ENCODE data around the gene CLN3. TPM values are rescaled to one million over a fixed set of nuclear protein-coding genes. Genes with fewer than 3 reads are reported as not detected.
"Not testable (repeated sequence)": the region's sequence is repeated elsewhere in the genome, so short reads cannot be mapped to it uniquely, and the experiment has no call there.

Gene CLN3
- total and polyA plus RNA-seq, 4 experiments from 2014 or later = 16.8 to 63.6 (median 47.9) TPM

GRCh38 chr16:28475221-28475620, 16.7 kb downstream of the CLN3 start:
- no peaks in the 10 kb centered on the region for H3K9me3 Mint-ChIP-seq
- Histone ChIP-seq H3K4me3 (ENCODE audit: low read length in 2 of 2) (no peak overlapping the region), H3K27ac (ENCODE audit: low read depth, low read length) (no peak overlapping the region), H3K4me1 (ENCODE audit: insufficient read depth, low read length) (no peaks in the 10 kb centered on the region), H3K27me3 (ENCODE audit: insufficient read depth, low read length) (no peaks in the 10 kb centered on the region), H3K9me3 (ENCODE audit: control insufficient read depth in 1 of 2, low read length in 2 of 2) (no peaks in the 10 kb centered on the region), H3K36me3 (ENCODE audit: insufficient read depth, low read length) (peaks cover 26% of the 10 kb centered on the region)
- no peak for DNase-seq
- H3K27me3 Mint-ChIP-seq = no peaks in the 10 kb centered on the region
- H3K27ac Mint-ChIP-seq = peak overlapping the region; percentile 7 to 88 (median 44)
- H3K4me1 Mint-ChIP-seq = peaks cover 2 to 5% (median 4%) of the 10 kb centered on the region in 4 donors
- intact Hi-C loops (cut with micrococcal nuclease) = no loop called here
- ChIA-PET POLR2A (ENCODE audit: partially characterized antibody) (interaction anchor here (0.9 to 1.3 kb wide), 2 partner anchors 19 to 79 kb away, joined by 3 read pairs; partner anchors contain the start of genes APOBR and SGF29), CTCF (ENCODE audit: partially characterized antibody) (no interaction called here)
- H3K4me3 Mint-ChIP-seq = no peak overlapping the region
- peaks cover 9 to 37% of the 10 kb centered on the region in 2 donors for H3K36me3 Mint-ChIP-seq

GRCh38 chr16:28473714-28474265, 18.1 kb downstream of the CLN3 start:
- no peaks in the 10 kb centered on the region for H3K9me3 ChIP-seq (ENCODE audit: control insufficient read depth in 1 of 2, low read length in 2 of 2)
- H3K27me3 Mint-ChIP-seq = no peaks in the 10 kb centered on the region
- no peaks in the 10 kb centered on the region for H3K27me3 ChIP-seq (ENCODE audit: insufficient read depth, low read length)
- H3K4me1 ChIP-seq (ENCODE audit: insufficient read depth, low read length) = no peaks in the 10 kb centered on the region
- peaks cover 2 to 5% (median 4%) of the 10 kb centered on the region in 4 donors for H3K4me1 Mint-ChIP-seq
- H3K4me3 Mint-ChIP-seq = no peak overlapping the region
- ChIA-PET POLR2A (ENCODE audit: partially characterized antibody) (no interaction called here), CTCF (ENCODE audit: partially characterized antibody) (no interaction called here)
- H3K36me3 ChIP-seq (ENCODE audit: insufficient read depth, low read length) = peaks cover 23% of the 10 kb centered on the region
- peak overlapping the region; percentile 7 to 96 (median 78) for H3K27ac Mint-ChIP-seq
- no peak overlapping the region for H3K27ac ChIP-seq (ENCODE audit: low read depth, low read length)
- H3K4me3 ChIP-seq (ENCODE audit: low read length in 2 of 2) = no peak overlapping the region
- H3K9me3 Mint-ChIP-seq = no peaks in the 10 kb centered on the region
- intact Hi-C loops (cut with micrococcal nuclease) = no loop called here
- H3K36me3 Mint-ChIP-seq = peaks cover 6 to 28% of the 10 kb centered on the region in 2 donors
- DNase-seq = no peak

DNA sequence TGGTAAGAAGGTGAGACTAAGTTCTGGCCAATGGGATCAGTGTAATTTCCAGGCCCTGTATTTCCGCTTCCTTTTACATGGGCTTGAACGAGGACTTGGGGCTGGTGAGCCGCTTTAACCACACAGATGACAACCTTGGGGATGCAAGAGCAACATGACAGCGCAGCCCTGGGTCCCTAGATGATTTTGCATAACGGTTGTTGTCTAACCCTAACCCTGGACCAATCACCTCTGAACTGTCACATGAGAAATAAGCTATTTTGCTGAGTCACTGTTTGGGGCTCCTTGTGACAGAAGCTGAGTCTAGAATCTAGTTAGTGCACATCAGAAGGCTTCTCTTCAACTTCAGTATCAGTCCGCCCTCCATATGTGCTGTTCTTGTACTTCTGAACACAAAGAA, 44.8 kb downstream of the CLN3 start:
- H3K4me1 Mint-ChIP-seq, H3K4me3 Mint-ChIP-seq: not testable (repeated sequence)

DNA sequence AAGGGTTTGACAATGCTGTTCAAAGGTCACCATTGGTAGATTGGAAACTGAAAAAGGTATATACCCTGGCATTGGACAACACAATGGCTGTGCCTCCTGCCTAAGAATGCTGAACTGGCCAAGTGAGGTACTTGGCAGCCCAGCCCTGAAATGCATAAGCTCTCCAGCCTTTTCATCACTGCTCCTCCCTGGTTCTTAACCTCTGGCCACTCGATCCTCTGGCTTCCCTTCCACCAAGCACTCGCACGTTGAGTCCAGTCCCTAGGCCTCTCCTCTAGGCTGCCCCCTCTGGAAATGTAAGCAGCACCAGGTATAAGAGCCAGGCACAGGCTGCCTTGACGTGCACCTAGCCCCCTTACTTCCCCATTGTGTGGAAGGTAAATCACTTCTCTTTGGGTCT, 45.5 kb downstream of the CLN3 start:
- POLR2A ChIA-PET (ENCODE audit: partially characterized antibody); H3K9me3 Mint-ChIP-seq; CTCF ChIA-PET (ENCODE audit: partially characterized antibody); H3K27me3 ChIP-seq (ENCODE audit: insufficient read depth, low read length); DNase-seq; intact Hi-C loops (cut with micrococcal nuclease); H3K4me1 Mint-ChIP-seq; H3K4me3 ChIP-seq (ENCODE audit: low read length in 2 of 2); H3K27ac ChIP-seq (ENCODE audit: low read depth, low read length); H3K4me1 ChIP-seq (ENCODE audit: insufficient read depth, low read length); H3K27me3 Mint-ChIP-seq; H3K36me3 ChIP-seq (ENCODE audit: insufficient read depth, low read length); H3K36me3 Mint-ChIP-seq; H3K9me3 ChIP-seq (ENCODE audit: control insufficient read depth in 1 of 2, low read length in 2 of 2); H3K27ac Mint-ChIP-seq; H3K4me3 Mint-ChIP-seq: not testable (repeated sequence)

More for the DNA sequence above, 44.8 kb downstream of the CLN3 start:
- DNase-seq; POLR2A ChIA-PET (ENCODE audit: partially characterized antibody); H3K36me3 ChIP-seq (ENCODE audit: insufficient read depth, low read length); H3K27me3 ChIP-seq (ENCODE audit: insufficient read depth, low read length); H3K27ac ChIP-seq (ENCODE audit: low read depth, low read length); H3K9me3 Mint-ChIP-seq; H3K4me1 ChIP-seq (ENCODE audit: insufficient read depth, low read length); H3K36me3 Mint-ChIP-seq; H3K4me3 ChIP-seq (ENCODE audit: low read length in 2 of 2); H3K27me3 Mint-ChIP-seq; CTCF ChIA-PET (ENCODE audit: partially characterized antibody); H3K9me3 ChIP-seq (ENCODE audit: control insufficient read depth in 1 of 2, low read length in 2 of 2); H3K27ac Mint-ChIP-seq; intact Hi-C loops (cut with micrococcal nuclease): not testable (repeated sequence)

GRCh38 chr16:28443943-28444342, 47.9 kb downstream of the CLN3 start:
- H3K27ac Mint-ChIP-seq; CTCF ChIA-PET (ENCODE audit: partially characterized antibody); POLR2A ChIA-PET (ENCODE audit: partially characterized antibody); H3K4me3 ChIP-seq (ENCODE audit: low read length in 2 of 2); H3K36me3 Mint-ChIP-seq; H3K4me3 Mint-ChIP-seq; H3K4me1 ChIP-seq (ENCODE audit: insufficient read depth, low read length); H3K27ac ChIP-seq (ENCODE audit: low read depth, low read length); H3K27me3 Mint-ChIP-seq; H3K36me3 ChIP-seq (ENCODE audit: insufficient read depth, low read length); intact Hi-C loops (cut with micrococcal nuclease); H3K9me3 Mint-ChIP-seq; DNase-seq; H3K9me3 ChIP-seq (ENCODE audit: control insufficient read depth in 1 of 2, low read length in 2 of 2); H3K4me1 Mint-ChIP-seq; H3K27me3 ChIP-seq (ENCODE audit: insufficient read depth, low read length): not testable (repeated sequence)

DNA sequence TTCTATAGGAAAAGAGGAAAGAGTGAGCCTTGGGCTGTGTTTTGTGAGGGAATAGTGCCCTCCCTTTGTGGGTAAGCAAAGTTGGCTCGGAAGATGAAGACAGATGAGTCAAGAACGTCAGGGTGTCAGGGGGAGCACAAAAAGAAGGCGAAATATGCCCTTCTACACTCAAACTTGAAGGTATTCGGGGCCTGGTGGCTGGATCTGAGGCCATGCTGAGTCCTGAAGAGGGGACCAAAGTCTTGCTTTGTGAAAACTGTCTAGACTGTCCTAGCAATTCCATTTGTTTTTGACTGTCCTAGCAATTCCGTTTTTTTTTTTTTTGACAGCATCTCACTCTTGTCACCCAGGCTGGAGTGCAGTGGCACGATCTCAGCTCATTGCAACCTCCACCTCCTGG, 53.0 kb downstream of the CLN3 start:
- H3K4me3 Mint-ChIP-seq; H3K9me3 Mint-ChIP-seq; H3K27ac Mint-ChIP-seq; intact Hi-C loops (cut with micrococcal nuclease); CTCF ChIA-PET (ENCODE audit: partially characterized antibody); H3K27me3 Mint-ChIP-seq; H3K9me3 ChIP-seq (ENCODE audit: control insufficient read depth in 1 of 2, low read length in 2 of 2); H3K36me3 Mint-ChIP-seq; H3K27me3 ChIP-seq (ENCODE audit: insufficient read depth, low read length); H3K27ac ChIP-seq (ENCODE audit: low read depth, low read length); POLR2A ChIA-PET (ENCODE audit: partially characterized antibody); H3K4me3 ChIP-seq (ENCODE audit: low read length in 2 of 2); H3K36me3 ChIP-seq (ENCODE audit: insufficient read depth, low read length); H3K4me1 Mint-ChIP-seq; DNase-seq; H3K4me1 ChIP-seq (ENCODE audit: insufficient read depth, low read length): not testable (repeated sequence)

GRCh38 chr16:28435340-28435739, 56.5 kb downstream of the CLN3 start:
- POLR2A ChIA-PET (ENCODE audit: partially characterized antibody); H3K27me3 Mint-ChIP-seq; CTCF ChIA-PET (ENCODE audit: partially characterized antibody); H3K27me3 ChIP-seq (ENCODE audit: insufficient read depth, low read length); H3K9me3 ChIP-seq (ENCODE audit: control insufficient read depth in 1 of 2, low read length in 2 of 2); DNase-seq; intact Hi-C loops (cut with micrococcal nuclease); H3K4me1 Mint-ChIP-seq; H3K4me1 ChIP-seq (ENCODE audit: insufficient read depth, low read length); H3K36me3 ChIP-seq (ENCODE audit: insufficient read depth, low read length); H3K4me3 ChIP-seq (ENCODE audit: low read length in 2 of 2); H3K36me3 Mint-ChIP-seq; H3K27ac Mint-ChIP-seq; H3K4me3 Mint-ChIP-seq; H3K9me3 Mint-ChIP-seq; H3K27ac ChIP-seq (ENCODE audit: low read depth, low read length): not testable (repeated sequence)

Measured in CD4-positive, alpha-beta memory T cell (primary cell).